ENCODE measurements around the gene DEFB108B. TPM values are rescaled to one million over a fixed set of nuclear protein-coding genes. Genes with fewer than 3 reads are reported as not detected.
"Not testable (repeated sequence)": the region's sequence is repeated elsewhere in the genome, so short reads cannot be mapped to it uniquely, and the experiment has no call there.

Gene DEFB108B
- total RNA-seq = not detected
- polyA plus RNA-seq = not detected

DNA sequence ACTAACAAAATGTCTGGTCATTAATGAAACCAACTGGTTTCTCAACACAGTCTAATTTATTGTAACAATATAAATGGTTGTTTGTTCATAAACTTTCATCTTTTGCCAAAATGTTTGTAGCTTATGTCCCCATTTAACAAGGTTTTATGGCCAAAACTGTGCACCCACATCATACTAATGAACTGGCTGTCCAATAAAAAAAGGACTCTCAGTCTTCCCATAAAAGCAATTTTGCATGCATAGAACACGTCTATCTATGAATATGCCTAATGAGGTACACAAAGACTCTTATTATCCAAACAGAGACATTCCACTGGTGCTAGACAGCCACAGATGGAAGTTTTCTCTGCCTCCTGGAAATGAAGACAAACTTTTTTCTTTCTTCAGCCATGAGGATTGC lies at the start of gene DEFB108B:
Gene DEFB108B, plus strand, starts transcription at position 390 of the 400 bp plus-strand sequence. Its CDS starts 0 bp downstream, at position 390.
- DNase-seq (ENCODE audit: low spot score); H3K27me3 ChIP-seq (ENCODE audit: control insufficient read depth in 4 of 4, insufficient read depth in 4 of 4, low read length in 3 of 4); H3K36me3 ChIP-seq (ENCODE audit: control insufficient read depth in 4 of 4, insufficient read depth in 3 of 4, low read depth in 1 of 4, low read length in 3 of 4); H3K4me3 ChIP-seq (ENCODE audit: low read depth in 1 of 3, low read length in 3 of 3); H3K9me3 ChIP-seq (ENCODE audit: control insufficient read depth in 4 of 4, low read length in 3 of 4); H3K27ac ChIP-seq (ENCODE audit: low read depth in 1 of 2, low read length in 2 of 2); H3K9ac ChIP-seq (ENCODE audit: low read depth in 1 of 2, low read length in 2 of 2); H3K4me1 ChIP-seq (ENCODE audit: control insufficient read depth in 4 of 4, insufficient read depth in 4 of 4, low read length in 3 of 4): not testable (repeated sequence)
- WGBS = 0% methylated on average over 1 of the region's 1 CpG

- peak; percentile 86 for DNase-seq (ENCODE audit: low spot score)
- not testable (repeated sequence) for H3K9ac ChIP-seq (ENCODE audit: low read depth in 1 of 2, low read length in 2 of 2); H3K27me3 ChIP-seq (ENCODE audit: control insufficient read depth in 4 of 4, insufficient read depth in 4 of 4, low read length in 3 of 4); H3K4me1 ChIP-seq (ENCODE audit: control insufficient read depth in 4 of 4, insufficient read depth in 4 of 4, low read length in 3 of 4); H3K36me3 ChIP-seq (ENCODE audit: control insufficient read depth in 4 of 4, insufficient read depth in 3 of 4, low read depth in 1 of 4, low read length in 3 of 4); H3K9me3 ChIP-seq (ENCODE audit: control insufficient read depth in 4 of 4, low read length in 3 of 4)
- peak overlapping the region; percentile 63 to 77 (median 69) for H3K4me3 ChIP-seq (ENCODE audit: low read depth in 1 of 3, low read length in 3 of 3)
- peak overlapping the region; percentile 50 to 56 for H3K27ac ChIP-seq (ENCODE audit: low read depth in 1 of 2, low read length in 2 of 2)
- WGBS = 3% methylated on average over 40 of the region's 40 CpGs
Observed at GRCh38 chr11:71786114-71786847, 46.7 kb upstream of the DEFB108B start.

DNA sequence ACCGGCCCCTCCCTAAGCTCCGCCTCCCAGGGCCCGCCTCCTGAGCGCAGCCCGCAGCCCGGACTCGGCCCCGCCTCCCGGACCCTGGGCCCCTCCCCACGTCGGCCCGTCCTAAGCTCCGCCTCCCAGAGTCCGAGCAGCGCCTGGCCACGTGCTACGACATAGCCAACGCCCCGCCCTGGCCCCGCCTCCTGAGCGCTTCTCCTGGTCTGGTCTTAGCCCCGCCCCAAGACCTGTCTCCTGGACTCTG lies 46.2 kb upstream of the DEFB108B start:
- not testable (repeated sequence) for H3K9me3 ChIP-seq (ENCODE audit: control insufficient read depth in 4 of 4, low read length in 3 of 4); H3K27me3 ChIP-seq (ENCODE audit: control insufficient read depth in 4 of 4, insufficient read depth in 4 of 4, low read length in 3 of 4); H3K36me3 ChIP-seq (ENCODE audit: control insufficient read depth in 4 of 4, insufficient read depth in 3 of 4, low read depth in 1 of 4, low read length in 3 of 4); H3K4me1 ChIP-seq (ENCODE audit: control insufficient read depth in 4 of 4, insufficient read depth in 4 of 4, low read length in 3 of 4); H3K9ac ChIP-seq (ENCODE audit: low read depth in 1 of 2, low read length in 2 of 2)
- peak overlapping the region; percentile 91 to 96 for H3K27ac ChIP-seq (ENCODE audit: low read depth in 1 of 2, low read length in 2 of 2)
- peak in 1 of 2 donors; percentile 70 for TF ChIP-seq HNF4A (conservative IDR thresholded peaks at IDR 0.05)
- DNase-seq (ENCODE audit: low spot score) = peak; percentile 100
- WGBS = 1% methylated on average over 22 of the region's 22 CpGs
- H3K4me3 ChIP-seq (ENCODE audit: low read depth in 1 of 3, low read length in 3 of 3) = peak overlapping the region in 2 of 3 donors; percentile 53 to 69

DNA sequence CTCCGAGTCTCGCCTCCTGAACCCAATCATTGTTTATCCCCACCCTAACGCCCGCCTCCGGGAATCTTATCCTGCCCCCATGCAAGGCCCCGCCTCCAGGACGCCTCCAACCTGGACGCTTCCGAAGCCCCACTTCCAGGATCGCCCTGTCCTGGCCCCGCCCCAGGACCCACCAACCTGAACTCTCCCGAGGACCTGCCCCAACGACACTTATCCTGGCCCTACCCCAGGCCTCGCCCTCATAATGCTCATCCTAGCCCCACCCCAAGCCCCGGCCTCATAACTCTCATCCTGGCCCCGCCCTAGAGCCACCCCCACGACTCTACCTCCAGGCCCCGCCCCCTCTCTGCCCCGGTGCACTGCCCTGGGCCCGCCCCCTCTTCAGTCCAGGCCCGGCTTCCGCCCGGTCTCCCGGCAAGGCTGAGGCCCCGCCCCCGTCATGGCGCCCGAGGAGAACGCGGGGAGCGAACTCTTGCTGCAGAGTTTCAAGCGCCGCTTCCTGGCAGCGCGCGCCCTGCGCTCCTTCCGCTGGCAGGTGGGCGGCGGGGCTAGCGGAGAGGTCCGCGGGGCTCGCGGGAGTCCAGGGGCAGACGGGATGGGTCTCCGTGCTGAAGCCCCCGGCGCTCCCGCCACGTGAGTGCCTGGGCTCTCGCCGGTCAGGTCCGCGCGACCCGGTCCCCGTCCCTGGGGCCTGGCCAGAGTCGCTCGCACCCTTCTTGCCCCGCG lies 45.7 kb upstream of the DEFB108B start:
- TF ChIP-seq HNF4A (conservative IDR thresholded peaks at IDR 0.05) = peak; percentile 50 to 86
- peak; percentile 28 for TF ChIP-seq YY1 (IDR thresholded peaks at IDR 0.05)
- no peak for TF ChIP-seq MAX (IDR thresholded peaks at IDR 0.05)
- no peak for TF ChIP-seq FOXA2 (IDR thresholded peaks at IDR 0.05)
- no peak for TF ChIP-seq CTCF (IDR thresholded peaks at IDR 0.05; ENCODE audit: low read depth, low read length, missing input control)
- TF ChIP-seq HNF4G (IDR thresholded peaks at IDR 0.05) = peak; percentile 54
- TF ChIP-seq RXRA (IDR thresholded peaks at IDR 0.05) = peak in 1 of 2 donors; percentile 44
- TF ChIP-seq JUND (IDR thresholded peaks at IDR 0.05) = peak in 1 of 2 donors; percentile 16
- TF ChIP-seq NR2F2 (IDR thresholded peaks at IDR 0.05) = peak; percentile 31
- peak; percentile 91 for TF ChIP-seq SP1 (IDR thresholded peaks at IDR 0.05)
- Histone ChIP-seq H3K36me3 (ENCODE audit: control insufficient read depth in 4 of 4, insufficient read depth in 3 of 4, low read depth in 1 of 4, low read length in 3 of 4) (no peaks in the 10 kb centered on the region), H3K4me1 (ENCODE audit: control insufficient read depth in 4 of 4, insufficient read depth in 4 of 4, low read length in 3 of 4) (peaks cover 0 to 7% (median 2%) of the 10 kb centered on the region in 4 donors), H3K27ac (ENCODE audit: low read depth in 1 of 2, low read length in 2 of 2) (peak overlapping the region; percentile 91 to 96), H3K9ac (ENCODE audit: low read depth in 1 of 2, low read length in 2 of 2) (peak overlapping the region in 1 of 2 donors; percentile 47), H3K4me3 (ENCODE audit: low read depth in 1 of 3, low read length in 3 of 3) (peak overlapping the region; percentile 66 to 69 (median 67)), H3K9me3 (ENCODE audit: control insufficient read depth in 4 of 4, low read length in 3 of 4) (no peaks in the 10 kb centered on the region), H3K27me3 (ENCODE audit: control insufficient read depth in 4 of 4, insufficient read depth in 4 of 4, low read length in 3 of 4) (no peaks in the 10 kb centered on the region)
- WGBS = under 1% methylated on average over 62 of the region's 62 CpGs
- DNase-seq (ENCODE audit: low spot score) = peak; percentile 91

DNA sequence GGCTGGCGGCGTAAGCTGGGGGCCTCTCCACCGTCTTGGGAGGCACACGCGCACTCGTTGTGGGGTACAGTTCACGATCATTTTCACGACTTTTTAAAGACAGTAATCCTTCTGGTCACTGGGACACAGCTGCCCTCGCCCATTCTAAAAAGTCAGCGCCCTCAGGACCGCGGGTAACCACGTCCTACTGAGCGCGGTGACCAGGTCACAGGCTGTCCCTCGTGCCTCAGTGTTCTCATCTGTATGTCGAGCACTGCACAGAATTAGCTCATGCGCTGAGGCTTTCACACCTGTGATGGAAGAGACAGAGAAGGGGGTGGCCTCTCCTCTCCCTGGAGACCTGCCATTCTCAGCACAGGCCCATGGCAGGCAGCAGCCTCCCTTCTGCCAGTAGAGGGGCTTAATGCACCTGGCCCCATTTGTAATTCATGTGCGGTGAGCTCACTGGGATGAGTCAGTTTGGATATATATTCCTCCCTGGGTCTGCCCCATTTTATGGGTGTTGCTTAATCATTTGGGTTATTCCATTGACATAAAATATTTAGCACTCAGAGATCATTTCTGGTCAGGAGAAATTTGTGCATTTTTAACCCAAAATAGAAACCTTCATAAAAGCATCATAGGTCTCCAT lies 45.1 kb upstream of the DEFB108B start:
- WGBS = 3% methylated on average over 19 of the region's 19 CpGs
- not testable (repeated sequence) for H3K36me3 ChIP-seq (ENCODE audit: control insufficient read depth in 4 of 4, insufficient read depth in 3 of 4, low read depth in 1 of 4, low read length in 3 of 4); DNase-seq (ENCODE audit: low spot score); H3K27me3 ChIP-seq (ENCODE audit: control insufficient read depth in 4 of 4, insufficient read depth in 4 of 4, low read length in 3 of 4); H3K4me1 ChIP-seq (ENCODE audit: control insufficient read depth in 4 of 4, insufficient read depth in 4 of 4, low read length in 3 of 4); H3K9me3 ChIP-seq (ENCODE audit: control insufficient read depth in 4 of 4, low read length in 3 of 4)
- H3K9ac ChIP-seq (ENCODE audit: low read depth in 1 of 2, low read length in 2 of 2) = peak overlapping the region in 1 of 2 donors; percentile 47
- H3K27ac ChIP-seq (ENCODE audit: low read depth in 1 of 2, low read length in 2 of 2) = peak overlapping the region; percentile 64 to 96
- H3K4me3 ChIP-seq (ENCODE audit: low read depth in 1 of 3, low read length in 3 of 3) = peak overlapping the region; percentile 66 to 69 (median 67)

DNA sequence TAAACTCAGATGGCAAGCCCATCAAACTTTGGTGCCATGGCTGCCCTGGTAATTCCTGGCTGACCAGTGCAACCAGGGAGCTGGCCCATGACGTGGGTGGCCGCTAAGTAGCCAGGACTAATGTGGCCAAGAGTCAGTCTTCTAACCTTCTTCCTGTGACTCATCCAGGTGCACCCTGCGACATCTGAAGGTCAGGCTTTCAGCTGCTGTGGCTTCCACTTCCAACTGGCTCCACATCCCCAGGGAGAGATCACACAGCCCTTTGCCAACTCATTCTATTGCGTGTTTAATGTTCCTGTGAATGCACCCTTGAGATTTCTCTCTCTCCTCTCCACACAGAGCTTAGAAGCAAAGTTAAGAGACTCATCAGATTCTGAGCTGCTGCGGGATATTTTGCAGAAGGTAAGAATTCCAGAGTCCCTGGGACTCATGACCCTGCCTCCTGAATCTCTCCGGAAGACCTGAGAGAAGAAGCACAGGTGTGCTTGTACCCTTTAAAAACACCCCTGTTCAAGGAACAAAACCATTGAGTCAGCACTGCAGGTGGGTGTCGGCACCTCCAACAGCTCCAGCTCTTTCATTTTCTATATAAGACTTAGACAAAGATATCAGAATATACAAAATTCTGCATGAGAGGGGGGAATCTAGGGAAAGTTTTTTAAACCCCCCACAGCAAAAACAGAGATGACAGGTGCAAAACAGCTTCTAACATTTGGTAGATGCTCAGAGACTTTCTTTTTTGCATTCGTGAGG lies 43.4 kb upstream of the DEFB108B start:
- not testable (repeated sequence) for H3K27me3 ChIP-seq (ENCODE audit: control insufficient read depth in 4 of 4, insufficient read depth in 4 of 4, low read length in 3 of 4); H3K4me1 ChIP-seq (ENCODE audit: control insufficient read depth in 4 of 4, insufficient read depth in 4 of 4, low read length in 3 of 4); H3K36me3 ChIP-seq (ENCODE audit: control insufficient read depth in 4 of 4, insufficient read depth in 3 of 4, low read depth in 1 of 4, low read length in 3 of 4); H3K4me3 ChIP-seq (ENCODE audit: low read depth in 1 of 3, low read length in 3 of 3); H3K9ac ChIP-seq (ENCODE audit: low read depth in 1 of 2, low read length in 2 of 2); H3K9me3 ChIP-seq (ENCODE audit: control insufficient read depth in 4 of 4, low read length in 3 of 4); DNase-seq (ENCODE audit: low spot score); H3K27ac ChIP-seq (ENCODE audit: low read depth in 1 of 2, low read length in 2 of 2)
- 94% methylated on average over 8 of the region's 8 CpGs for WGBS

Measured in liver (tissue), 9 donors.